SU-DHL-6 (cell line): ENCODE results near the gene CTSS.
"Not testable (repeated sequence)": the region's sequence is repeated elsewhere in the genome, so short reads cannot be mapped to it uniquely, and the experiment has no call there.

Source experiments
- H2AFZ ChIP-seq: fragments of 200-600 bp; sonication (generic); 2 replicates; pipeline ENCODE4 v1.6.1; 2014; ENCODE audit warnings: low read depth, mild to moderate bottlenecking, moderate library complexity, mixed read lengths, antibody characterized with exemption, low read length; ENCODE audit not compliant: severe bottlenecking
- H3F3A ChIP-seq: fragments of 200-600 bp; shearing (Covaris generic); 2 replicates; pipeline ENCODE4 v1.6.0; 2016; ENCODE audit warnings: antibody characterized with exemption, mild to moderate bottlenecking; ENCODE audit not compliant: insufficient read depth
- H3K27ac ChIP-seq: fragments of 200-600 bp; sonication (generic); 2 replicates; pipeline ENCODE4 v1.5.1; 2016; ENCODE audit warnings: low read depth, mild to moderate bottlenecking, low read length, moderate library complexity, mixed read lengths
- H3K27me3 ChIP-seq: fragments of 200-600 bp; sonication (generic), shearing (Covaris generic); 2 replicates; pipeline ENCODE4 v1.6.0; 2014; ENCODE audit warnings: mild to moderate bottlenecking, low read length
- H3K36me3 ChIP-seq: fragments of 200-600 bp; sonication (generic); 2 replicates; pipeline ENCODE4 v1.6.1; 2014; ENCODE audit warnings: mild to moderate bottlenecking, low read length, mixed read lengths
- H3K4me2 ChIP-seq: fragments of 300-600, 200-600 bp; shearing (Covaris generic), sonication (generic); 2 replicates; pipeline ENCODE4 v1.6.0; 2014; ENCODE audit warnings: low read length, low read depth, mild to moderate bottlenecking; ENCODE audit not compliant: poor library complexity, severe bottlenecking
- H3K4me3 ChIP-seq: fragments of 200-600 bp; sonication (generic); 2 replicates; pipeline ENCODE4 v1.5.1; 2014; ENCODE audit warnings: antibody characterized with exemption, low read length, mild to moderate bottlenecking, mixed read lengths; ENCODE audit not compliant: insufficient read depth, poor library complexity, severe bottlenecking
- H3K79me2 ChIP-seq: fragments of 200-600 bp; sonication (generic); 2 replicates; pipeline ENCODE4 v1.6.1; 2014; ENCODE audit warnings: mild to moderate bottlenecking, low read length, moderate library complexity; ENCODE audit not compliant: insufficient read depth
- H3K9ac ChIP-seq: fragments of 200-600 bp; sonication (generic); 2 replicates; pipeline ENCODE4 v1.7.0; 2014; ENCODE audit warnings: mild to moderate bottlenecking, low read length
- H3K9me2 ChIP-seq: fragments of 200-600 bp; sonication (generic); replicated peaks from 2 replicates; pipeline ENCODE4 v1.6.1; 2014; ENCODE audit warnings: low read length; ENCODE audit not compliant: insufficient read depth
- H3K9me3 ChIP-seq: fragments of 200-600 bp; sonication (generic); 2 replicates; pipeline ENCODE4 v1.6.1; 2014; ENCODE audit warnings: low read length, mixed read lengths; ENCODE audit not compliant: insufficient read depth
- H4K20me1 ChIP-seq: fragments of 200-600 bp; sonication (generic); 2 replicates; pipeline ENCODE4 v1.6.1; 2014; ENCODE audit warnings: low read depth, mild to moderate bottlenecking, antibody characterized with exemption, low read length, moderate library complexity, mixed read lengths
- EZH2phosphoT487 ChIP-seq: fragments of 200-600 bp; sonication (generic), shearing (Covaris generic); conservative IDR thresholded peaks from 2 replicates; pipeline ENCODE4 v1.6.1; 2018; ENCODE audit warnings: mild to moderate bottlenecking, antibody characterized with exemption, low read length, moderate library complexity, mixed read lengths
- TF ChIP-seq, protein P1 (sequence below): fragments of 200-600 bp; sonication (generic); IDR thresholded peaks from one replicate; pipeline ENCODE4 v1.5.1; 2017; ENCODE audit warnings: antibody characterized with exemption, mild to moderate bottlenecking, low read length, moderate library complexity; ENCODE audit not compliant: insufficient read depth, poor library complexity, severe bottlenecking

Gene CTSS

DNA sequence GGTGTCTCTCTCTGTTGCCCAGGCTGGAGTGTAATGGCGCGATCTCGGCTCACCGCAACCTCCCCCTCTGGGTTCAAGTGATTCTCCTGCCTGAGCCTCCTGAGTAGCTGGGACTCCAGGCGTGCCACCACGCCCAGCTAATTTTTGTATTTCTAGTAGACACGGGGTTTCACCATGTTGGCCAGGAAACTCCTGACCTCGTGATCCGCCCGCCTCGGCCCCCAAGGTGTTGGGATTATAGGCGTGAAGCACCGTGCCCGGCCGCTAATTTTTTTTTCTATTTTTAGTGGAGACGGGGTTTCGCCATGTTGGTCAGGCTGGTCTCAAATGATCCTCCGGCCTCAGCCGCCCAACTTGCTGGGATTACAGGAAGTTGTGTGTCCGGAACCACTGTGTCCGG, 45.5 kb downstream of the CTSS start:
- no peaks in the 10 kb centered on the region for H3K9me2 ChIP-seq
- no peaks in the 10 kb centered on the region for H4K20me1 ChIP-seq
- H3K4me3 ChIP-seq, result no peak overlapping the region

DNA sequence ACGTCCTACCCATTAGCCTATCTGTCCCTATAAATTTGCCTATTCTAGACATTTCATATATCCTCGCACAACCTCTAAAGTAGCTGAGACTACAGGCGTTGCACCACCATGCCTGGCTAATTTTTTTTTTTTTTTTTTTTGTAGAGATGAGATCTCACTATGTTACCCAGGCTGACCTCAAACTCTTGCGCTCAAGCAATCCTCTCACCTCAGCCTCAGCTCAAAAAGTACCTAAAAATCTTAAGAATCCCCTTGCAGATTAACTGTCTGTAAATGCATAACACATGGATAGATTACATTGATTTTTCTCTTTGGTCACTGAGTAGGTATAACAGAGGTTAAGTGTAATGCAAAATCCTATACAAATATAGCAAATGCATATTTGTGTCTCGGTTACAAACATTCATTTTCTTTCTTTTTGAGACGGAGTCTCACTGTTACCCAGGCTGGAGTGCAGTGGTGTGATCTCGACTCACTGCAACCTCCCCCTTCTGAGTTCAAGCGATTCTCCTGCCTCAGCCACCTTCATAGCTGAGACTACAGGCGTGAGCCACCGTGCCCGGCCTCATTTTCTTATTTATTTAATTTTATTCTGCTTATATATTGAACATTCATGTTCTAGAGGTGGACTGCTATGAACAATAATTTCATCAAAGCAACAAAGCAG, 47.2 kb downstream of the CTSS start:
- no peaks in the 10 kb centered on the region for H3K9me2 ChIP-seq
- no peaks in the 10 kb centered on the region for H3K27me3 ChIP-seq
- peaks cover 4% of the 10 kb centered on the region; the same call in 1 of the 2 replicates for H3F3A ChIP-seq
- H3K79me2 ChIP-seq, result no peaks in the 10 kb centered on the region
- no peak overlapping the region for H3K4me3 ChIP-seq
- H2AFZ ChIP-seq, result no peak overlapping the region
- no peaks in the 10 kb centered on the region for H3K36me3 ChIP-seq
- no peak overlapping the region for H3K27ac ChIP-seq
- TF ChIP-seq, protein P1, sequence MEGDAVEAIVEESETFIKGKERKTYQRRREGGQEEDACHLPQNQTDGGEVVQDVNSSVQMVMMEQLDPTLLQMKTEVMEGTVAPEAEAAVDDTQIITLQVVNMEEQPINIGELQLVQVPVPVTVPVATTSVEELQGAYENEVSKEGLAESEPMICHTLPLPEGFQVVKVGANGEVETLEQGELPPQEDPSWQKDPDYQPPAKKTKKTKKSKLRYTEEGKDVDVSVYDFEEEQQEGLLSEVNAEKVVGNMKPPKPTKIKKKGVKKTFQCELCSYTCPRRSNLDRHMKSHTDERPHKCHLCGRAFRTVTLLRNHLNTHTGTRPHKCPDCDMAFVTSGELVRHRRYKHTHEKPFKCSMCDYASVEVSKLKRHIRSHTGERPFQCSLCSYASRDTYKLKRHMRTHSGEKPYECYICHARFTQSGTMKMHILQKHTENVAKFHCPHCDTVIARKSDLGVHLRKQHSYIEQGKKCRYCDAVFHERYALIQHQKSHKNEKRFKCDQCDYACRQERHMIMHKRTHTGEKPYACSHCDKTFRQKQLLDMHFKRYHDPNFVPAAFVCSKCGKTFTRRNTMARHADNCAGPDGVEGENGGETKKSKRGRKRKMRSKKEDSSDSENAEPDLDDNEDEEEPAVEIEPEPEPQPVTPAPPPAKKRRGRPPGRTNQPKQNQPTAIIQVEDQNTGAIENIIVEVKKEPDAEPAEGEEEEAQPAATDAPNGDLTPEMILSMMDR, result no peak
- TF ChIP-seq EZH2phosphoT487, result no peak
- H4K20me1 ChIP-seq, result no peaks in the 10 kb centered on the region
- H3K9ac ChIP-seq, result no peak overlapping the region
- no peaks in the 10 kb centered on the region for H3K9me3 ChIP-seq
- H3K4me2 ChIP-seq, result no peak overlapping the region

More for the DNA sequence above, 45.5 kb downstream of the CTSS start:
- Histone ChIP-seq H3K9ac (no peak overlapping the region), H3K4me2 (no peak overlapping the region), H3K9me3 (no peaks in the 10 kb centered on the region), H2AFZ (no peak overlapping the region), H3F3A (peaks cover 3% of the 10 kb centered on the region; the same call in 1 of the 2 replicates), H3K27me3 (no peaks in the 10 kb centered on the region), H3K79me2 (no peaks in the 10 kb centered on the region), H3K27ac (no peak overlapping the region), H3K36me3 (no peaks in the 10 kb centered on the region)
- TF ChIP-seq, protein P1, result no peak
- no peak for TF ChIP-seq EZH2phosphoT487

DNA sequence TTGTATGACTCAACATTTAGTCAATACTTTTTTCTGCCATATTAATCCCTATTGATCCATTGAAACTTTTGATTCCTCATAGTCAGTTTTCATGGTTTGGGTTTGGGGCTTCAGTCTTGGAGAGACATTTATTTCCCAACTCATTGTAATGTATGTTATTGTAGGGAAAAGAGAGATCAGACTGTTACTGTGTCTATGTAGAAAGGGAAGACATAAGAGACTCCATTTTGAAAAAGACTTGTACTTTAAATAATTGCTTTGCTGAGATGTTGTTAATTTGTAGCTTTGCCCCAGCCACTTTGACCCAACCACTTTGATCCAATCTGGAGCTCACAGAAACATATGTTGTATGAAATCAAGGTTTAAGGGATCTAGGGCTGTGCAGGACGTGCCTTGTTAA, 56.5 kb downstream of the CTSS start:
- H3K9me2 ChIP-seq, H3K4me2 ChIP-seq, H3F3A ChIP-seq, H3K9me3 ChIP-seq, H4K20me1 ChIP-seq, H3K4me3 ChIP-seq, H3K27me3 ChIP-seq, H2AFZ ChIP-seq, H3K27ac ChIP-seq, H3K79me2 ChIP-seq, H3K36me3 ChIP-seq, H3K9ac ChIP-seq: not testable (repeated sequence)

DNA sequence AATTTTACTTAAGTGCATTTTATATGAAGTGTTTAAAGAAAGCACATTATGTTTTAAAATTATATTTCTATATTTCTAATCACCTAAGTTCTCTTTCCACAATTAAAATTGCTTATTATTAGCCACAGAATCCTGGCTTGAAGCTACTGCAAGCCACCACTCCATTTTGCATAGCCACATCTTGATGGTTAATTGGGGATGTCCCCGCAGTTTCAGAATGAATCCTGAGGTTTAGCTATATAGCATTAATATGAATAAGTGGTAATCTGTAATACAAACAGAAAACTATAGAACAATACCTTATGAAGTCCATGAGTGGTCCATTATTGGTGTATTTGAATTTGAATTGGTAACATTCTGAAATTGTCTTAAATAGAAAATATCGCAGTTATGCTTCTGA, 57.0 kb downstream of the CTSS start:
- Histone ChIP-seq H2AFZ (no peak overlapping the region), H3K4me2 (no peak overlapping the region), H3K9me3 (no peaks in the 10 kb centered on the region), H3F3A (no peaks in the 10 kb centered on the region), H3K9me2 (no peaks in the 10 kb centered on the region), H3K27ac (no peak overlapping the region), H3K27me3 (no peaks in the 10 kb centered on the region), H4K20me1 (no peaks in the 10 kb centered on the region), H3K4me3 (no peak overlapping the region), H3K9ac (no peak overlapping the region), H3K79me2 (no peaks in the 10 kb centered on the region), H3K36me3 (no peaks in the 10 kb centered on the region)
- TF ChIP-seq, protein P1, result no peak
- TF ChIP-seq EZH2phosphoT487, result no peak
